HG03159 (cell line): ENCODE results near the gene MGMT.

Experiments
- ATAC-seq: cut with Tn5 transposase; IDR thresholded peaks from one replicate; pipeline ENCODE4 v1.9.1; 2021; ENCODE audit warnings: mild to moderate bottlenecking, moderate library complexity; ENCODE audit not compliant: unreplicated experiment

MGMT gene

DNA sequence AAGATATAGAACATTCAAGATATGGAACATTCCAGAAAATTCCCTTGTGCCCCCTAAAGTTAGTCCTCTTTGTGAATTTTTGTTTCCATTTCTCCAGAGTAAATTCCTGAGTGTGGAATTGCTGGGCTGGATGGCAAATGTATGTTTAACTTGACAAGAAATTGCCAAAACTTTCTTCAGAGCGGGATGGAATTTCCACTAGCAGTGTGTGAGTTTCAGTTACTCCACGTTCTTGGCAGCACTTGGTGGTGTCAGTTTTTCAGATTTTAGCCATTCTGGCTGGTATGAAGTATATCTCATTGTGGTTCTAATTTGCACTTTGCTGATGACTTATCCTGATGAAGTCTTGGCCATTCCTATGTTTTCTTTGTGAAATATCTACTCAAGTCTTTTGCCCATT, 71.2 kb downstream of the MGMT start:
- no peak for ATAC-seq

GRCh38 chr10:129541200-129541599, 74.2 kb downstream of the MGMT start:
- ATAC-seq: no peak

DNA sequence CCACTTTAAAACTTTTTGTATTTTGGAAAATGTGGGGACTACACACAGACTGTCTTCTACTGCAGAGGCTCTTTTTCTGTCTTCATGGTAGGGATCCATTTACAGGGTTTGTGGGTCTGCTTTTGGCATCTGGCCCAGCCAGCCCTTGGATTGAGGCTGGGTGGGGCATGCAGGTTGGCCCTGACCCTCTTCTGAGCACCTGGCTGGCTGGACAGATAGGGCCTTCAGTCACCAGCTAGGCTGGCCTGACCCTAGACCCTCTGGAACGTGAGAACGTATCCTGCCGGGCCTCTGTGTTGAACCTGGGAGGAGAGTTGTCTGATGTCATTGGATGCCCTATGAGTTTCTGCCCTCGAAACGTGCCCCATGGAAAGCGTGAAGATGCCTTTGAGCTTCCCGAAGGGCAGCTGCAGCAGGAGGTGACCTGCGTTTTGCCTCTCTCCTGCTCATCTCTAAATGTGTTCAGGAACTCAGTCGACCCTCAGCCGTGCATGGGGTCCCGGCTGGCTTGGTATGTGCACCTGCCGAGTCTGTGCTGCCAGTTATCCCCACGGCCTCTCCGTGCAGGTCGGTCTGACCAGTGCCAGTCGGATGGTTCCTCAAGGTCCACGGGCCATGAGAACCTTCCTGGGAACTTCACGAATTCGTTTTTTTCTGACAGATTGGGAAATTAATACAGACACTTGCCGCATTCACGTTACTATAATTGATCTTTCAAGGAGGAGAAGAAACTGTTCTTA, 74.9 kb downstream of the MGMT start:
- no peak for ATAC-seq

DNA sequence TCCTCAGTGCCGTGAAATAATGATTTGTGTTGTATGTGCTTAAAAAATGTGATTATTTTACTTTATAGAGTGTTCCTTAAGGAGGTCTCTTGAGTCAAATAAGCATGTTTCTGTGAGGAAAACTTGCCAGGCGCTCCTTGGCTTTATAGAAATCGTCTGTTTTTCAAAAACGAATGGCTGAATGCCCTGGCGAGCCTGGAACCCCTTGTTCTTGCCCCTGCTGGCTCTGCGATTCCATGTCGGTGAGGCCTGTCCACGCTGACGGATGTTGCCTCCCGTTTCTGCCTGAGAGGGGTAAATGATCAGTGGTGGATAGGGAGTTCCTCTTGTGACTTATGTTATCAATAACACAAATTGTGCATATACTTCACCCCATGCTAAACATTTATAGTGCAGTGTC, 75.5 kb downstream of the MGMT start:
- ATAC-seq: no peak

- ATAC-seq: no peak
Measured at GRCh38 chr10:129544205-129545202, 77.5 kb downstream of the MGMT start.

GRCh38 chr10:129545261-129545660, 78.2 kb downstream of the MGMT start:
- ATAC-seq: no peak

GRCh38 chr10:129546106-129546505, 79.1 kb downstream of the MGMT start:
- no peak for ATAC-seq

- ATAC-seq: no peak
Measured at GRCh38 chr10:129547608-129548007, 80.6 kb downstream of the MGMT start.

GRCh38 chr10:129548600-129548999, 81.6 kb downstream of the MGMT start:
- ATAC-seq: no peak

GRCh38 chr10:129550076-129550475, 83.0 kb downstream of the MGMT start:
- no peak for ATAC-seq

DNA sequence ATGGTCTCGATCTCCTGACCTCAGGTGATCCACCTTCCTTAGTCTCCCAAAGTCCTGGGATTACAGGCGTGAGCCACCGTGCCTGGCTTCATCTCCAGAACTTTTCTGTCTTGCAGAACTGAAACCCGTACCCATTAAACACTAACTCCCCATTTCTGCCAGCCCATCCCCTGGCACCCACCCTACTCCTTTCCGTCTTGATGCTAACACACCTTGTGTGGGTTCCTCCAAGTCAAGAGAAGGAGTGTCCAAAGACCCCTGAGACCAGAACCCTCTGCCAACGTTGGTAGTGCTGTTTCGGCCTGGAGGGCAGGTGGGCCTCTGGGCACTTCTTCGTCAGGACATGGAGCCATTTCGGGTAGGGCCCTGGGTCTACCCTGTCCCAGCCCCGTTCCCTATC, 83.6 kb downstream of the MGMT start:
- no peak for ATAC-seq

- ATAC-seq: no peak
Measured at GRCh38 chr10:129552119-129552518, 85.1 kb downstream of the MGMT start.

DNA sequence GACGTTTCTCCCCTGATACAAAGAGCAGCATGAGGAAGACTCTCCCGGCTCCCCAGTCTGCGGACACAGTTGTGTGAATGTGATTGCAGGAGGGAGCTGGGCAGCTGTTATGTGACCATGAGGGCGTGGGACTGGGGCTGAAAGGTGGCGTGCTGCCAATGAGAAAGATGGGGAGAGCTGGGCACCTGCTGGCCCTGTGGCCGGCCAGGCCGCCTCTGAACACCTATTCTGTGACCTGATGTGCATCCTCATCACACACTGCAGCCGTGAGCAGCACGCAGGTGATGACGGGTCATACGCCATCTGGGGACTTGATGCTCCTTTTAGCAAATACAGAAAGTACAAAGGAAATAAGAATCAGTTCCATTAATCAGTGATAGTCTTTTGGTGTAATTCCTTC, 86.9 kb downstream of the MGMT start:
- ATAC-seq: no peak

DNA sequence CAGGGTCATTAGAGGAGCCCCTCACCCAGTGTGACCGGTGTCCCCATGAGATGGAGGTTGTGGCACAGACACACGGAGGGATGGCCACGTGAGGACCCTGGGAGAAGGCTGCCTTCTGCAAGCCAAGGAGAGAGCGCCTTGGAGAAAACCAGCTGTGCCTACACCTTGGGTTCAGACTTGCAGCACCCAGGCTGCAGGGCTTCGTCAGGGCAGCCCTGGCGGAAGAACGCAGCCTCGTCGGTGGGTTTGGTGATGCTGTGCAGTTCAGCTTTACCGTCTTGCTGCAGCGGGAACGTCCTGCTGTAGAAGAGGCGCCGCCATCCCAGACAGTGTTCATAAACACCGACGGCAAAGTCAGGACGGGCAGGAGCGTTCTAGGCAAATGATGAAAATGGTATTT, 89.3 kb downstream of the MGMT start:
- ATAC-seq: no peak

DNA sequence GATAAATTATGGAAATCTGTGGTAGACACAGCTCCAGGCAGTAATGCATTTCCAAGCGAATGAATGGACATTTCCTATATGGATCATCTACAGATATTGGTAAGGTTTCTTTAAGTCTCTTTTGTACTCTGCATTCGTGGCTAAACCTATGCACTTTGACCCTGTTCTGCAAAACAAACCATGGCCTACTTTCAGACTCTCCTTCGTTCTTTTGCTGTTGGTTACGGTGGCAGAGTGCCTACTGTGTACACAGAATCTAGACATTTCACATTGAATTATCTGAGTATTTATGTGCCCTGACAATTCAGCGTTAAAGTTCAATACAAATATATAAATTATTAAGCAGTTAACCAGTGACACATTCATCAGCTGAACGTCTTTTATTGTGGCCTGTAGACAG, 93.3 kb downstream of the MGMT start:
- no peak for ATAC-seq

DNA sequence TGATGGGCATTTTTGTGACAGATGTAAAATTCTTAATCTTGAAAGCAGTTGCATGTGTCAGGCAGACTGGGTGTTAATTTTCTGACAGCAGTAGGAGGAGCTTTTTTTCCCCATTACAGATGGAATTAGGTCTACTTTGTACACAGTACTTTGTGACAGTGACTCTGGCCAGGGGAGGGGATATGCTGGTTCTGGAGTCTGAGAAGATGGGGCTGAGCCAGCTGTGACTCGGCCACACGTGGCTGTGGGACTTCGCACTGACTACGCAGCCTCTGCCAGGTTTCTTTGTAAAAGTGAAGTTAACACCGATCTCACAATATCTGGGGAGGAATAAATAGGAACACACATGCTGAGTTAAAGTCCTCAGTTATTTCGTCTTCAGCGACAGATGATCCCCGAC, 95.4 kb downstream of the MGMT start:
- ATAC-seq: no peak

DNA sequence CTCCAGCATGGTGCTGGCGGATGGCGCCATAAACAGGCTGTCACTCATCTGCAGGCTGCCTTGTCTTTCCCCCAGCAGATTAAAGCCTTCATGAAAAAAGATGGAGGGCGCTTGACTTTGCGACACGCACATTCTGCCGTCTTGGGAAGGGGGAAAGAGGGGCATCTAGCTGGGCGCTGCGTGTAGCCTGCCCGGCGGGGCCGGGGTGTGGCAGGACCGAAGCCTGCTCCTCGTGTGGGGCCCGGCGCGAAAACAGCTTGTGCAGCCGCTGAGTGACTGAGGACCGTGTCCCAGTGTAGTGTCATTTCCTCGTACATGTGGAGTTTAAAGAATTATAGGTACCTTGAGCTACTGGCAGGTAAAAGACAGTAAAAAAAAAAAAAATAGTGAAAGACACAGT, 97.9 kb downstream of the MGMT start:
- no peak for ATAC-seq

GRCh38 chr10:129568583-129569344, 101.7 kb downstream of the MGMT start:
- no peak for ATAC-seq

- no peak for ATAC-seq
Measured at GRCh38 chr10:129570185-129570584, 103.1 kb downstream of the MGMT start.

DNA sequence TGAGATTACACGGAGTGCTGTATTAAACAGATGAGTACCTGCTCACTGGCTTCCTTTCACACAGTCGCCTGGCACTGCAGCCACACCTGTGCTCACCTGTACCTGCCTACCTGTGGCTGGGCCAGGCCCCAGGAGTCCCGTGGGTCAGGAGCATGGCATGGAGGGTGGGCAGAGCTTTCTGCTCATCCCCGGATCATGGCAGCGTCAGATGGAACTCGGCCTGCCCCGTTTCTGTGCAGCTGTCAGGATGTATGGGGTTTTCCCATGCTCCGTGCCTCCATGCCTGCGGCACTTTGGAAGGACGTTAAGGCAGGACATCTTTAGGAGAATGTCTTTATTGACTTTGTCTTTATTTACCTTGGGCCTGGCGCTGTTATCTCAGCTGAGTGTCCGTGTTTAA, 112.2 kb downstream of the MGMT start:
- no peak for ATAC-seq

DNA sequence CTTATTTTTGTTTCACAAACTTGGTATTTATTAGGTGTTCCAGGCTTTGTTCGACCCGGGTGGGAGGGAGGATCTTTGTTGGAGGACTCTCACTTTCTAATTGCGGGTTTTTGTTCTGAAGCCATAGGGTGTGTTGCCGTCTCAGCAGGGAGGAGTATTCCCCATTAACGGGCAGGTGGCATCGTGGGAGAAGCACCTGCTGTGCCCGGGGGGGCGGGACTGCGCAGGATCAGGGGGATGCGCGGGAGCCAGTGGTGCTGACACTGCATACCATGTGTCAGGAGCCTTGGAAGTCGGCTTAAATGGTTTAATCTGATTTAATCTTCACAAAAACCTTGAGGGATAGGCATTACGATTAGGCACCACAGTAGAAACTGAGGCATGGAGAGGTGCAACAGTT, 113.0 kb downstream of the MGMT start:
- ATAC-seq: no peak
